Uterus (tissue), 4 donors: ENCODE data around the gene SCN8A. TPM values are rescaled to one million over a fixed set of nuclear protein-coding genes. Genes with fewer than 3 reads are reported as not detected.

Source experiments
- DNase-seq, 2 donors: peaks; one replicate each; pipeline ENCODE4 v3.0.0-alpha.2; 2019 to 2020
- H3K27ac ChIP-seq, 2 donors: fragments of 200-600 bp; sonication (generic); 1 replicate in 1 of 2; 2 replicates in 1 of 2; pipeline ENCODE4 v1.5.1; 2016 to 2018
- H3K27me3 ChIP-seq, 2 donors: fragments of 200-600 bp; sonication (generic); one replicate each; pipeline ENCODE4 v1.5.1; 2018 to 2019; ENCODE audit warnings: control low read depth in 1 of 2
- H3K36me3 ChIP-seq, 2 donors: fragments of 200-600 bp; sonication (generic); one replicate each; pipeline ENCODE4 v1.5.1; 2019; ENCODE audit warnings: control low read depth in 1 of 2
- H3K4me1 ChIP-seq, 2 donors: fragments of 200-600 bp; sonication (generic); one replicate each; pipeline ENCODE4 v1.5.1; 2018 to 2019; ENCODE audit warnings: control low read depth in 1 of 2
- H3K4me3 ChIP-seq, 2 donors: fragments of 200-600 bp; sonication (generic); 1 replicate in 1 of 2; 2 replicates in 1 of 2; pipeline ENCODE4 v1.5.1; 2018 to 2019; ENCODE audit warnings: mild to moderate bottlenecking in 1 of 2
- H3K9me3 ChIP-seq, 2 donors: fragments of 200-600 bp; sonication (generic); one replicate each; pipeline ENCODE4 v1.5.1; 2019; ENCODE audit warnings: control low read depth in 1 of 2
- CTCF ChIP-seq, 4 experiments: fragments of 200-600 bp in 2 of 4; fragments of 450-650 bp in 2 of 4; sonication (generic) in 2 of 4; IDR thresholded peaks; one replicate each; pipeline ENCODE4 v1.5.1; 2016 to 2019; ENCODE audit warnings: antibody characterized with exemption in 4 of 4, mild to moderate bottlenecking in 2 of 4, moderate library complexity in 1 of 4
- POLR2A ChIP-seq, 2 donors: fragments of 450-650 bp; IDR thresholded peaks; one replicate each; pipeline ENCODE4 v1.6.1; 2016; ENCODE audit warnings: antibody characterized with exemption in 2 of 2, mild to moderate bottlenecking in 1 of 2, moderate library complexity in 1 of 2
- intact Hi-C: fragments of 100-400 bp; cut with DNase I; formaldehyde crosslinking; loops from one replicate; pipeline ENCODE4 v1.15.1; 2023; ENCODE audit warnings: low total_unique reads
- total RNA-seq, 4 donors: library from RNA; depleted of rRNA in 3 of 4; stranded (reverse); fragments of >200 nt in 3 of 4; gene quantifications; one replicate each; pipeline versions ENCODE4 v1.1.0 to v1.2.4, GENCODE V29; 2014 to 2023
- donor health status: DM: yes; HTN: yes; CAD: no.

The SCN8A gene
- total RNA-seq, 4 donors from 2014 or later: 1.3 to 6.7 (median 3.0) TPM; not detected in 1

- no peaks in the 10 kb centered on the region for H3K4me1 ChIP-seq
- no peaks in the 10 kb centered on the region for H3K27me3 ChIP-seq
- no peak overlapping the region for H3K27ac ChIP-seq
- H3K9me3 ChIP-seq: no peaks in the 10 kb centered on the region
- no peak for DNase-seq
- intact Hi-C loops: no loop called here
- no peak overlapping the region for H3K4me3 ChIP-seq
- H3K36me3 ChIP-seq: no peaks in the 10 kb centered on the region
- no peak for TF ChIP-seq POLR2A (IDR thresholded peaks at IDR 0.05)
- TF ChIP-seq CTCF (IDR thresholded peaks at IDR 0.05): no peak
Observed at GRCh38 chr12:51579321-51579850, 11.6 kb upstream of the SCN8A start.

- no peak for DNase-seq
- peaks cover 0 to 3% of the 10 kb centered on the region in 2 donors for H3K4me1 ChIP-seq
- H3K36me3 ChIP-seq: no peaks in the 10 kb centered on the region
- no peaks in the 10 kb centered on the region for H3K27me3 ChIP-seq
- intact Hi-C loops: no loop called here
- H3K27ac ChIP-seq: no peak overlapping the region
- no peak for TF ChIP-seq CTCF (IDR thresholded peaks at IDR 0.05)
- TF ChIP-seq POLR2A (IDR thresholded peaks at IDR 0.05): no peak
- no peak overlapping the region for H3K4me3 ChIP-seq
- H3K9me3 ChIP-seq: no peaks in the 10 kb centered on the region
Observed at GRCh38 chr12:51589060-51589459, 2.0 kb upstream of the SCN8A start.

GRCh38 chr12:51589557-51590176 is 1.4 kb upstream of the SCN8A start:
- H3K27me3 ChIP-seq: no peaks in the 10 kb centered on the region
- DNase-seq: no peak
- TF ChIP-seq POLR2A (IDR thresholded peaks at IDR 0.05) (no peak), CTCF (IDR thresholded peaks at IDR 0.05) (no peak)

GRCh38 chr12:51590347-51591015 is 552 bp upstream of the SCN8A start:
- Histone ChIP-seq H3K4me1 (peaks cover 0 to 3% of the 10 kb centered on the region in 2 donors), H3K4me3 (peak overlapping the region; percentile 7 to 23), H3K27ac (no peak overlapping the region), H3K27me3 (no peaks in the 10 kb centered on the region), H3K9me3 (no peaks in the 10 kb centered on the region), H3K36me3 (no peaks in the 10 kb centered on the region)
- peak; percentile 14 to 27 for DNase-seq
- intact Hi-C loops: no loop called here
- TF ChIP-seq CTCF (IDR thresholded peaks at IDR 0.05) (peak in 3 of 4 experiments; percentile 24 to 45 (median 34)), POLR2A (IDR thresholded peaks at IDR 0.05) (no peak)

More at GRCh38 chr12:51589557-51590176, 1.4 kb upstream of the SCN8A start:
- H3K4me1 ChIP-seq: peaks cover 0 to 3% of the 10 kb centered on the region in 2 donors
- H3K27ac ChIP-seq: no peak overlapping the region
- H3K4me3 ChIP-seq: no peak overlapping the region
- intact Hi-C loops: no loop called here
- no peaks in the 10 kb centered on the region for H3K9me3 ChIP-seq
- H3K36me3 ChIP-seq: no peaks in the 10 kb centered on the region
